ENCODE measurements around the gene SLC43A2.

The SLC43A2 gene

GRCh38 chr17:1562176-1562643, 66.4 kb downstream of the SLC43A2 start:
- DNase-seq (ENCODE audit: low spot score): no peak

DNA sequence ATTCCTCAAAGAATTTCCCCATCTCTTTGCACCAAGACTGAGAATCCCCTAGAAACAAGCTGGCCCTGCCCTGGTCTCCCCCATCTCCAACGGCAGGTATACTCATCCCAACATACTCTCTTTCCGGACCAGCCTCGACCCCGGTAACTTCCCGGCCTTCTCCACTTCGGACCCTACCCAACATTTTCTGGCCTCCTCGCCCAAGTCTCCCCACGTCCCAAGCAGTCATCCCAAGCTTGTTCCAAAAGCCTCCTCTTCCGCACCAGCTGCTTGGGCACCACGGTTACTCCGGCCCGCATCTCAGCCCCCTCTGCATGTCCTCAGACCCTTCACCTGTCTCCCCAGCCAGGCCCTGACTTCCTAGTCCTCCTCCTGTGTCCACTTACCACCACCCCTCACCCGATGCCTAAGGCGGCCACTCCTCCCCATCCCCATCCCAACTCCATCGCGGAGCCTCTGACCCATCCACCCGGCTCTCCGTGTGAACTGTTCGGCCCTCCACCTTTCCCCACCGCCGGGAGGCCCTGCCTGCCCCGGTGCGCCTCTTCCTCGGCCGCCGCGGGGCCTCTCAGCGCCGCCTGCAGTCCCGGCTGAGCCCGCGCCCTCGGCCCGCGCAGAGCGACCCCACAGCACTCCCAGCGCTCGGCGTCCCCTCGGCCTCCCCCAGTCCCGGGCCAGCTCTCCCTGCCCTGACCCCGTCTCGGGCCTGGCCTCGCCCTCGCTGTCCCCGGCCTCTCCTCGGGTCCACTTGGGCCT, 67.0 kb downstream of the SLC43A2 start:
- peak; percentile 66 for DNase-seq (ENCODE audit: low spot score)

GRCh38 chr17:1560858-1561355, 67.7 kb downstream of the SLC43A2 start:
- no peak for DNase-seq (ENCODE audit: low spot score)

DNA sequence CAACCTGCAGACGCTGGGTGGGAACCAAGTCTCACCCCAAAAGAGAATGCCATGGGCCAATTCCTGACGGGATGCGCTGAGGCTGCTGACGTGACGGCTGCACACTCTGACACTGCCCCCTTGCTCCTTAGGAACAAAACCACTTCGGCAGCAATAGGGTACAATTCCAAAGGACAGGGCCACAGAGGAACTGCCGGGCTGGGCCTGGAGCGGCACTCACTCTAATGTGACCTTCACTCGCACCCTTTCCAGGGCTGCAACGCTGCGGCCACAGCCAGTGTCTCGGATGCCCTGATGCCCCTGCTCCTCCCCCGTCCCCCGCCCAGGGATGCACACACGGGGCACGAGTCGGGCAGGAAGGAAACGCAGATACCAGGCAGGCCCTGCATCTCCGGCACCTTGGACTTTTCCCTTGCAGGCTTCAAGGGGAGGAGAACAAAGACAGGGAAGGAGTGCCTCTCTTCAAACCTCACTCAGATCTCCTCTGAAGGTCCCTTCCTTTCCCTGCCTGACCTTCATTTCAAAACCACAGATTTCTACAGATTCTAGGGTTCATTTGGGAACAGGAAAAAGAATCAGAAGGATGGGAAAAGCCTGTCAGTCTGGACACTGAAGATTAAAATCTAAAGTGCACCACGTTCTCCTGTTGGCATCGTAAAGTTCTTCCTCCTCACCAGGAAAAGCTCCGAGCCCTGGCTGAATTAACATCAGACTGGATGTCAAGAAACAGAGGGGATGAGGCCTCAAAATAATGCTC, 68.4 kb downstream of the SLC43A2 start:
- no peak for DNase-seq (ENCODE audit: low spot score)

GRCh38 chr17:1559047-1560043, 69.3 kb downstream of the SLC43A2 start:
- DNase-seq (ENCODE audit: low spot score): no peak

GRCh38 chr17:1558401-1558800, 70.2 kb downstream of the SLC43A2 start:
- DNase-seq (ENCODE audit: low spot score): no peak

- DNase-seq (ENCODE audit: low spot score): no peak
These were observed 71.1 kb downstream of the SLC43A2 start for GRCh38 chr17:1557355-1558095.

GRCh38 chr17:1555651-1556471, 72.8 kb downstream of the SLC43A2 start:
- peak; percentile 59 for DNase-seq (ENCODE audit: low spot score)

DNA sequence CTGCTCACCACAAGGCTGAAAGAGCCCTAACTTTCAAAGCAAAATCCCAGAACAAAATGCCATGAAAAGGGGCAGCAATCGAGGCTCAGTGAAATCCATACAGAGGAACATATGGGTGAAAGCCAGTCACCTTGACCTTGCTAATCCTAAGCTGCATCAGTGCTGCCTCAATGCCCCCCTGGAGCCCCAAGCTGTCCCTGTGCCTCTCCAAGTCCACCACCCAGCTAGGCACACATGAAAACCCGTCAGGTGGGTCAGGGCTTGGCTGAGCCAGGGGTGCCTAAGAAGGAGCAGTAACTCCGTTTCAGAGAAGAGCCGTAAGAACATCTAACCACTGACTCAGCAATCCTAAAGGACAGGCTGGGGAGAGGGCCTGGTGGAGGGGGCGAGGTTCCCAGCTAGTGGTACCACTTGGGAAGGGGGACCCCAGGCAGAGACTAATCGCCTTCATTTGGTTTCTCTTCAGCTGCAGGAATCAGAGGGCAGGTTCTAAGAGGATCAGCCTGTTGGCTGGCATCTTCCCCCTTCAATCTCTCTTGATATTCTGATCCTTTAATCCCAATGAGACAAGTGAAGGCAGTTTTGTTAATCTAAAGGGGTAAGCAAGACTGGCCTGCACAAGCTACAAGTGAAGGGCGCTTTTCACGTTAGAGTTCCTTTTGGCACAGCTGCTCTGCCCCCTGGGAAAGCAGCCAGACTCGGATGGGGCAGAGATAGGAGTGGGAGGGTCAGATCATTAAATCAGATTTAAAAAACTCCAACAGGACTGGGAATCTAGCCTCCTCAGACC, 73.7 kb downstream of the SLC43A2 start:
- no peak for DNase-seq (ENCODE audit: low spot score)

GRCh38 chr17:1553354-1554266, 75.0 kb downstream of the SLC43A2 start:
- no peak for DNase-seq (ENCODE audit: low spot score)

- DNase-seq (ENCODE audit: low spot score): no peak
These were observed 75.7 kb downstream of the SLC43A2 start for GRCh38 chr17:1552932-1553331.

DNA sequence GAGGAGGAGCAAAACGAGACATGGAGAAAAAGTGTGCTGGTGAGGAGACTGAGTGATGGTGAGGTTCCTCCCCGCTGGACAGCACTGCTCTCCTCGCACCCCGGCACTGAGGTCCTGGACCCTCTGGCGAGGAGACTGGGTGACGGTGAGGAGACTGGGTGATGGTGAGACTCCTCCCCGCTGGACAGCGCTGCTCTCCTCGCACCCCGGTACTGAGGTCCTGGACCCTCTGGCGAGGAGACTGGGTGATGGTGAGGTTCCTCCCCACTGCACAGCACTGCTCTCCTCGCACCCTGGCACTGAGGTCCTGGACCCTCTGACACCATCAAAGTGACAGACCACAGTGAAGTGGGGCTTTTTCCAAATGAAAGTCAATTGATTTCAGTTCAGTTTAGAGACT, 76.9 kb downstream of the SLC43A2 start:
- DNase-seq (ENCODE audit: low spot score): no peak

GRCh38 chr17:1548032-1548431, 80.6 kb downstream of the SLC43A2 start:
- no peak for DNase-seq (ENCODE audit: low spot score)

DNA sequence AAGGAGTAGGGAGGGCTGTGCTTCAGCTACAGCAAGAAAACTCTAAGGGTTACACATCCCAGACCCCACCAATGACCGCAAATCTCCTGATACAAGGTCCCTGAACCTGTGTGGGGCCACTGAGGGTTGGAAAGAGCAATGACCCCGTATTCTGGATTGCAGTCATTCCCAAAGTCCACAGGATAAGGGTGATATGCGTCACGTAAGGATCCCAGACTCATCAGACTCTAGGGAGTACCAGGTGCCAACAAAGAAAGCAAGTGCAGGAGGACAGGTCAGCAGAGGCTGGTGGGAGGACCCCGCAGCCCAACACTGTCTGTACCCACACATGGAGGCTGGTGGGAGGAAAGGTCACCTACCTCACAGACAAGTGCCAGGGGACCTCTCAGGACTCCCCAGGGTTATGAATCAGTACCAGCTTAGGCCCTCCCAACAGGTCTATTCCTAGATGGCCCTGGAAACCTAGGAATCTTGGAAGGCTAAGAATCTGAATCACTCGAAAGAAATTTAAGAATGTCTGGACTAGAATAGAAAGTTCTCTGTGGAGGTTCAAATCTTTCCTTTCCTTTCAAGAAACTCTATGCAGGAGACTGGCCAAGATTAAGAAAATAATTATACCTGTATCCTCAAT, 82.2 kb downstream of the SLC43A2 start:
- DNase-seq (ENCODE audit: low spot score): no peak

- no peak for DNase-seq (ENCODE audit: low spot score)
These were observed 83.0 kb downstream of the SLC43A2 start for GRCh38 chr17:1545618-1546017.

DNA sequence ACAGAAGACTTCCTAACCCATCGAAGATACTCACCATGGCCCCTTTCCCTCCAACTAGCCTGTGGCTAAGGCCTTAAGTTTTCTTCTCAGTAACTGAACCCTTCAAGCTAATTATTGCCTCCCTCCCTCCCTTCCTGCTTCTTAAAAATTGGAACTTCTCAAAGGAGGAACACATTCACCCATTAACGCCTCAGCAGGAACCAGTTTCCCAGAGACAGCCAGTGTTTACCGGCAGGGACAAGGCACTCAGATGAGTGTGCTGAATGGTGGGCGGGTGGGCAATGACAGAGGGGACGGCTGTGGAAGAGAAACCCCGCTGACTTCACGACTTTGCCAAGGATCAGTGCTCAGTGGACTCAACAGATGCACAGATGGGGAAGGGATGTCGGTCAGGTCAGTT, 86.3 kb downstream of the SLC43A2 start:
- DNase-seq (ENCODE audit: low spot score): no peak

- DNase-seq (ENCODE audit: low spot score): no peak
These were observed 87.2 kb downstream of the SLC43A2 start for GRCh38 chr17:1541367-1541904.

- no peak for DNase-seq (ENCODE audit: low spot score)
These were observed 88.8 kb downstream of the SLC43A2 start for GRCh38 chr17:1539811-1540210.

Measured in germinal center (tissue), 1 donor.